HepG2 (cell line): ENCODE data around the gene TBC1D25. TPM values are rescaled to one million over a fixed set of nuclear protein-coding genes. Genes with fewer than 3 reads are reported as not detected.

Experiments used
- ATAC-seq: fragments of 200-7000 bp; cut with Tn5 transposase; 3 replicates; pipeline ENCODE4 v1.9.1; 2020; ENCODE audit warnings: mild to moderate bottlenecking, moderate library complexity
- BruUV-seq: library from RNA; stranded (reverse); fragments of 400-500 nt; replicated peaks from 2 replicates; lab custom pipeline; 2021; lab: Mats Ljungman, UMichigan
- CTCF ChIA-PET: fragments of 300-600 bp; formaldehyde crosslinking; extraction: SDS; loops from one replicate; lab custom pipeline; 2021; ENCODE audit warnings: low total read pairs, inconsistent platforms, low intra/inter-chr PET ratio; lab: Yijun Ruan, JAX
- POLR2A ChIA-PET: fragments of 350-600 bp; sonication (Branson Sonifier 250); formaldehyde crosslinking; loops from one replicate; lab custom pipeline; 2020; ENCODE audit warnings: antibody characterized with exemption, inconsistent platforms; lab: Yijun Ruan, JAX
- DNase-seq: peaks from one replicate; pipeline ENCODE4 v3.0.0-alpha.2; 2015; ENCODE audit warnings: low spot score
- FAIRE-seq: peaks from 3 replicates; lab custom pipeline; 2011; peaks lifted over from hg19 to GRCh38; lab: Jason Lieb, UNC
- H2AFZ ChIP-seq: one replicate; pipeline ENCODE4 v1.6.1; 2011; ENCODE audit warnings: low read length, inconsistent platforms
- H3K27ac ChIP-seq: fragments of 300-600 bp; 3 replicates; pipeline ENCODE4 v1.8.0; 2011; ENCODE audit warnings: mixed run types, mild to moderate bottlenecking, mixed read lengths, low read length, inconsistent platforms; ENCODE audit not compliant: insufficient read depth; ENCODE audit errors: extremely low read length
- H3K27me3 ChIP-seq, 2 experiments: fragments of 200-600 bp in 1 of 2; 2 replicates in 1 of 2; 3 replicates in 1 of 2; pipeline versions ENCODE4 v1.6.0 to v1.8.0; 2011; ENCODE audit warnings: low read length in 2 of 2, mild to moderate bottlenecking in 2 of 2, moderate library complexity in 2 of 2, inconsistent platforms in 1 of 2; ENCODE audit not compliant: insufficient read depth in 2 of 2, control insufficient read depth in 1 of 2
- H3K36me3 ChIP-seq, 2 experiments: fragments of 200-600 bp in 1 of 2; replicated peaks in 1 of 2; 2 replicates in 1 of 2; 3 replicates in 1 of 2; pipeline versions ENCODE4 v1.5.1 to v1.8.0; 2011; ENCODE audit warnings: low read length in 2 of 2, inconsistent platforms in 1 of 2; ENCODE audit not compliant: insufficient read depth in 2 of 2, control insufficient read depth in 1 of 2
- H3K4me1 ChIP-seq: 2 replicates; pipeline ENCODE4 v1.5.1; 2012; ENCODE audit warnings: low read length, inconsistent platforms; ENCODE audit not compliant: insufficient read depth
- H3K4me2 ChIP-seq: 2 replicates; pipeline ENCODE4 v1.6.0; 2011; ENCODE audit warnings: low read depth, low read length, inconsistent platforms
- H3K4me3 ChIP-seq, 3 experiments: fragments of 200-600 bp in 1 of 3; sonication (generic), shearing (Covaris generic) in 1 of 3; replicated peaks in 1 of 3; 2 replicates each; pipeline ENCODE4 v1.5.1; 2011 to 2016; ENCODE audit warnings: low read length in 3 of 3, inconsistent platforms in 2 of 3, low read depth in 2 of 3, mild to moderate bottlenecking in 2 of 3, control low read depth in 1 of 3, mixed read lengths in 1 of 3; ENCODE audit not compliant: insufficient read depth in 1 of 3
- H3K79me2 ChIP-seq: one replicate; pipeline ENCODE4 v1.6.1; 2011; ENCODE audit warnings: low read length, inconsistent platforms; ENCODE audit not compliant: insufficient read depth
- H3K9ac ChIP-seq: 2 replicates; pipeline ENCODE4 v1.6.0; 2011; ENCODE audit warnings: mild to moderate bottlenecking, low read depth, low read length, inconsistent platforms; ENCODE audit not compliant: insufficient read depth
- H3K9me3 ChIP-seq: 2 replicates; pipeline ENCODE4 v1.5.1; 2012; ENCODE audit warnings: mild to moderate bottlenecking, low read length
- H4K20me1 ChIP-seq: 2 replicates; pipeline ENCODE4 v1.6.0; 2011; ENCODE audit warnings: inconsistent platforms, mild to moderate bottlenecking, low read length, moderate library complexity; ENCODE audit not compliant: insufficient read depth
- CREM ChIP-seq, 2 experiments: sonication (generic) in 1 of 2; formaldehyde crosslinking in 1 of 2; IDR thresholded peaks; 2 replicates each; pipeline versions ENCODE4 v1.4.0 to v1.6.1; 2016 to 2020; ENCODE audit warnings: antibody characterized with exemption in 1 of 2, mild to moderate bottlenecking in 1 of 2, missing genetic modification reagents in 1 of 2
- GLI4 ChIP-seq: sonication (generic); formaldehyde crosslinking; IDR thresholded peaks from 2 replicates; pipeline ENCODE4 v1.5.1; 2020; ENCODE audit warnings: missing genetic modification reagents, mild to moderate bottlenecking, moderate library complexity, borderline replicate concordance
- IKZF4 ChIP-seq: sonication (generic); formaldehyde crosslinking; IDR thresholded peaks from 2 replicates; pipeline ENCODE4 v1.5.1; 2020; ENCODE audit warnings: borderline replicate concordance, mild to moderate bottlenecking, low read depth, missing genetic modification reagents; ENCODE audit errors: not compliant biosample characterization
- KLF6 ChIP-seq: IDR thresholded peaks from 2 replicates; pipeline ENCODE4 v1.8.0; 2016; ENCODE audit warnings: missing biosample characterization, missing genetic modification reagents
- PRDM10 ChIP-seq: sonication (generic); formaldehyde crosslinking; IDR thresholded peaks from 2 replicates; pipeline ENCODE4 v1.4.0; 2020; ENCODE audit warnings: low read depth, missing genetic modification reagents
- TGIF2 ChIP-seq: IDR thresholded peaks from 2 replicates; pipeline ENCODE4 v1.6.1; 2016; ENCODE audit warnings: control low read depth, missing compliant biosample characterization
- ZNF205 ChIP-seq: IDR thresholded peaks from 2 replicates; pipeline ENCODE4 v1.6.1; 2018; ENCODE audit warnings: missing biosample characterization, missing genetic modification reagents
- ZNF296 ChIP-seq: sonication (generic); formaldehyde crosslinking; conservative IDR thresholded peaks from 2 replicates; pipeline ENCODE4 v1.5.0; 2020; ENCODE audit warnings: mild to moderate bottlenecking, missing genetic modification reagents
- ZNF33A ChIP-seq: sonication (generic); formaldehyde crosslinking; IDR thresholded peaks from 2 replicates; pipeline ENCODE4 v1.5.1; 2020; ENCODE audit warnings: missing genetic modification reagents, mild to moderate bottlenecking, moderate library complexity, borderline replicate concordance
- ZNF781 ChIP-seq: sonication (generic); formaldehyde crosslinking; IDR thresholded peaks from 2 replicates; pipeline ENCODE4 v1.5.1; 2020; ENCODE audit warnings: borderline replicate concordance, mild to moderate bottlenecking, missing genetic modification reagents; ENCODE audit errors: not compliant biosample characterization
- ZSCAN22 ChIP-seq: sonication (generic); formaldehyde crosslinking; IDR thresholded peaks from 2 replicates; pipeline ENCODE4 v1.4.0; 2020; ENCODE audit warnings: mild to moderate bottlenecking, missing genetic modification reagents
- WGBS: methylation state at CpG from one replicate; pipeline ENCODE4 v1.1.6; 2017; ENCODE audit warnings: low lambda C conversion rate; 5-methylcytosine and 5-hydroxymethylcytosine counted together
- in situ Hi-C: cut with HindIII; loops from 2 replicates; pipeline ENCODE4 v1.10.0; 2017; ENCODE audit warnings: low pct_unique_long_range_greater_than_20kb; ENCODE audit not compliant: extremely low pct_ligation_motif_present
- intact Hi-C: fragments of 100-400 bp; cut with micrococcal nuclease; formaldehyde crosslinking; loops from one replicate; pipeline ENCODE4 v1.10.0; 2022; ENCODE audit not compliant: unreplicated experiment
- polyA plus RNA-seq, 8 experiments: library from polyadenylated mRNA; depleted of rRNA in 3 of 8; stranded (reverse) in 7 of 8; unstranded in 1 of 8; fragments of >200 nt; fragmentation: Illumina TruSeq in 4 of 8; extraction: Trizol in 4 of 8; gene quantifications; 2 replicates each; pipeline versions ENCODE4 v1.2.1 to v1.2.3, GENCODE V29; 2011 to 2016; ENCODE audit warnings: low read depth in 4 of 8, missing spikeins in 1 of 8, mixed read lengths in 1 of 8; ENCODE audit not compliant: insufficient read depth in 1 of 8
- total RNA-seq, 5 experiments: library from RNA; depleted of rRNA; stranded (reverse); fragments of >200 nt; fragmentation: Illumina TruSeq; extraction: Trizol; gene quantifications; 2 replicates each; pipeline ENCODE4 v1.2.3, GENCODE V29; 2016; ENCODE audit warnings: low read depth in 1 of 5
- TF ChIP-seq, protein P1 (sequence below): sonication (generic); formaldehyde crosslinking; IDR thresholded peaks from 2 replicates; pipeline ENCODE4 v1.4.0; 2020; ENCODE audit warnings: mild to moderate bottlenecking, missing genetic modification reagents

Gene TBC1D25
- total and polyA plus RNA-seq, 2 of the 13 experiments (the other 11 are each of a cell fraction or from before 2014, with no cell fraction given), result 3.5 to 4.7 TPM

- 86% methylated on average over 8 of the region's 11 CpGs for WGBS
- no peak for TF ChIP-seq CREM (IDR thresholded peaks at IDR 0.05)
- TF ChIP-seq CREM (CRISPR knock-in tag; IDR thresholded peaks at IDR 0.05), result no peak
- TF ChIP-seq, protein P1, sequence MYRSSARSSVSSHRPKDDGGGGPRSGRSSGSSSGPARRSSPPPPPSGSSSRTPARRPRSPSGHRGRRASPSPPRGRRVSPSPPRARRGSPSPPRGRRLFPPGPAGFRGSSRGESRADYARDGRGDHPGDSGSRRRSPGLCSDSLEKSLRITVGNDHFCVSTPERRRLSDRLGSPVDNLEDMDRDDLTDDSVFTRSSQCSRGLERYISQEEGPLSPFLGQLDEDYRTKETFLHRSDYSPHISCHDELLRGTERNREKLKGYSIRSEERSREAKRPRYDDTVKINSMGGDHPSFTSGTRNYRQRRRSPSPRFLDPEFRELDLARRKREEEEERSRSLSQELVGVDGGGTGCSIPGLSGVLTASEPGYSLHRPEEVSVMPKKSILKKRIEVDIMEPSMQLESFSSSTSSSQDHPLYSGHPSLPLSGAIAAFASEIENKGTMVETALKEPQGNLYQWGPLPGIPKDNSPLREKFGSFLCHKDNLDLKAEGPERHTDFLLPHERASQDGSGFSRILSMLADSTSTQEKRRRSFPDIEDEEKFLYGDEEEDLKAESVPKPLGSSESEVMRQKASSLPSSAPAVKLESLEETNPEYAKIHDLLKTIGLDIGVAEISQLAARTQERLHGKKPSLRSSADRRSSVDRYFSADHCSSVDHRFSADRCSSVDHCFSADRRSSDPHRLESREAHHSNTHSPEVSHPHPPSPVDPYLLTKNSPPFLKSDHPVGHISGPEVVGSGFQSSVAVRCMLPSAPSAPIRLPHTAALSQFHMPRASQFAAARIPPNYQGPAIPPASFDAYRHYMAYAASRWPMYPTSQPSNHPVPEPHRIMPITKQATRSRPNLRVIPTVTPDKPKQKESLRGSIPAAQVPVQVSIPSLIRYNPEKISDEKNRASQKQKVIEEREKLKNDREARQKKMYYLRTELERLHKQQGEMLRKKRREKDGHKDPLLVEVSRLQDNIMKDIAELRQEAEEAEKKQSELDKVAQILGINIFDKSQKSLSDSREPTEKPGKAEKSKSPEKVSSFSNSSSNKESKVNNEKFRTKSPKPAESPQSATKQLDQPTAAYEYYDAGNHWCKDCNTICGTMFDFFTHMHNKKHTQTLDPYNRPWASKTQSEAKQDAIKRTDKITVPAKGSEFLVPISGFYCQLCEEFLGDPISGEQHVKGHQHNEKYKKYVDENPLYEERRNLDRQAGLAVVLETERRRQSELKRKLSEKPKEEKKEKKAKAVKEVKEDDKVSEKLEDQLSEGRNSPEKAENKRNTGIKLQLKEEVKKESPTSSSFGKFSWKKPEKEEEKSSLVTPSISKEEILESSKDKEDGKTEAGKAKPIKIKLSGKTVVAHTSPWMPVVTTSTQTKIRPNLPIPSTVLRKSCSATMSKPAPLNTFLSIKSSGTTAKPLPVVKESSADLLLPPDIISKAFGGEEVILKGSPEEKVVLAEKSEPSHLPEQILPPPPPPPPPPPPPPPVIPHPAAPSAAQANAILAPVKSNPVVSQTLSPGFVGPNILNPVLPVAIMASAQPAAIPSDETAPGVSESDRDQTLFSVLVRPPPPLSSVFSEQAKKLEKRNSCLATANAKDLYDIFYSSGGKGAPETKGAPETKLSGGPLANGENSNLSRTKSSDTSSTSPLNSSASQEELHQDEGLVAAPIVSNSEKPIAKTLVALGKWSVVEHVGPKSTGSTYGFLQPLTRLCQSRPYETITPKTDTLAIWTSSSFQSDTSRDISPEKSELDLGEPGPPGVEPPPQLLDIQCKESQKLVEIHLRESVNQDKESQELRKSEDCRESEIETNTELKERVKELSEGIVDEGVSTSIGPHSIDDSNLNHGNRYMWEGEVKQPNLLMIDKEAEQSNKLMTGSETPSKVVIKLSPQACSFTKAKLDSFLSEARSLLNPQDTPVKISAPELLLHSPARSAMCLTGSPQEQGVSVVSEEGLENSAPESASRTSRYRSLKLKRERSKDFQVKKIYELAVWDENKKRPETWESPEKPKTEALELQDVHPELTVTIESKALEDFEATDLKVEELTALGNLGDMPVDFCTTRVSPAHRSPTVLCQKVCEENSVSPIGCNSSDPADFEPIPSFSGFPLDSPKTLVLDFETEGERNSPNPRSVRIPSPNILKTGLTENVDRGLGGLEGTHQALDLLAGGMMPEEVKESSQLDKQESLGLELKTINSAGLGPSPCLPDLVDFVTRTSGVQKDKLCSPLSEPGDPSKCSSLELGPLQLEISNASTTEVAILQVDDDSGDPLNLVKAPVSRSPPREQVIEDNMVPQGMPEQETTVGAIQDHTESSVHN (CRISPR knock-in tag), result no peak
- no peak for TF ChIP-seq ZNF33A (CRISPR knock-in tag)
- no peak for TF ChIP-seq ZSCAN22 (CRISPR knock-in tag)
- no peak for TF ChIP-seq ZNF205 (CRISPR knock-in tag)
- TF ChIP-seq PRDM10 (CRISPR knock-in tag), result no peak
- TF ChIP-seq TGIF2, result no peak
- no peak for TF ChIP-seq GLI4
- TF ChIP-seq IKZF4 (CRISPR knock-in tag), result no peak
- no peak for TF ChIP-seq ZNF781
- TF ChIP-seq KLF6 (CRISPR knock-in tag), result no peak
- no peak for TF ChIP-seq ZNF296 (CRISPR knock-in tag)
Observed at GRCh38 chrX:48509619-48510018, 29.9 kb upstream of the TBC1D25 start.

More at GRCh38 chrX:48509619-48510018, 29.9 kb upstream of the TBC1D25 start:
- H3K4me3 ChIP-seq, result peak overlapping the region in 2 of 3 experiments; percentile 73 to 77; a peak in 4 of 6 replicates
- in situ Hi-C loops, result no loop called here
- 0 out of 2 replicates have a peak overlapping the region, but pooled peaks have one; percentile 56 for H3K9ac ChIP-seq
- intact Hi-C loops, result loop anchor here (5.0 kb wide), 1 partner anchor 37 kb away; the partner anchor contains the start of gene SLC38A5
- ATAC-seq (no peak), FAIRE-seq (no peak), DNase-seq (no peak)
- H3K27ac ChIP-seq, result no peak overlapping the region
- H3K36me3 ChIP-seq, result no peaks in the 10 kb centered on the region
- H2AFZ ChIP-seq, result no peak overlapping the region
- ChIA-PET POLR2A (no interaction called here), CTCF (no interaction called here)
- H3K79me2 ChIP-seq, result no peaks in the 10 kb centered on the region
- no TSS peak for BruUV-seq
- H4K20me1 ChIP-seq, result no peaks in the 10 kb centered on the region
- peaks cover 10% of the 10 kb centered on the region for H3K4me1 ChIP-seq
- no peaks in the 10 kb centered on the region for H3K27me3 ChIP-seq
- no peaks in the 10 kb centered on the region for H3K9me3 ChIP-seq
- peak overlapping the region; percentile 70 for H3K4me2 ChIP-seq
